HG03432 (cell line): ENCODE measurements around the gene SETD2.
"Not testable (repeated sequence)": the region's sequence is repeated elsewhere in the genome, so short reads cannot be mapped to it uniquely, and the experiment has no call there.

ENCODE experiments used
- ATAC-seq: cut with Tn5 transposase; IDR thresholded peaks from one replicate; pipeline ENCODE4 v1.9.1; 2021; ENCODE audit warnings: mild to moderate bottlenecking, moderate library complexity; ENCODE audit not compliant: unreplicated experiment

The SETD2 gene

GRCh38 chr3:47156396-47156795 is 7.5 kb downstream of the SETD2 start:
- no peak for ATAC-seq

DNA sequence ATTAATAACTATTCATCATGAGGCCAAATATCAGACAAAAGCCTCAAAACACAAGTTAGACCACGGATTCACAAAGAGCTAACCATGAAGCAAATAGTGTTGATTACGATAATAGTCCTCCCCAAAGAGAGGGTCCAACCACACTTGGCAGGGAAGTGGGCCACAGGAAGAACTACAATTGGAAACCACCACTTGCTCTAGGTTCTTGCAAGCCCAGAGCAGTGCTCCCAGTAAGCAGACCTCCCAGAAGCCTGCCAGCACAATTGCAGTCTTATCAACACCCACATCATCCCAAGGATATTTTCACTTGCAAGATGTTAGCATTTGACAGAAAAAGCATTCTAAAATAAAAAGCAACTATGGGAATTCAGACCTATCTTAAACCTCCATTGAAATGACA is 11.3 kb downstream of the SETD2 start:
- no peak for ATAC-seq

DNA sequence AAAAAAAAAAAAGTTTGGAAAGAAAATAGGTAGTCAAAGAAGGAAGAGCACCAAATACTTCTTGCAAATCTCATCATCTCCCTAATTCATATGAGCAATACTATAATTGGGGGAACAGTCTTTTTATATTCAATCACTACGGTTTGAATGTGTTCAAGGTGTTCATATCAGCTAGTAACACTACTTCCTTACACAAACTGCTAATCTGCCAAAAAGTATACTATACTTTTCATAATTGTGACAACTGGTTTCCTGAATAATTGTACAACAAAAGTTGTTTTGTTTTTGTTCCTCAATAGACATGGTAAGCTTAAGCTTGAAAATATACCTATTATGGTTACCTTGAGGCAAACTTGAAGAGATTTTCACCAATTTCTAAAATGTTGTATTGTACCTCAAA is 12.1 kb downstream of the SETD2 start:
- ATAC-seq, result no peak

GRCh38 chr3:47149339-47149933 is 14.5 kb downstream of the SETD2 start:
- no peak for ATAC-seq

- ATAC-seq, result no peak
Measured at GRCh38 chr3:47145272-47145671, 18.6 kb downstream of the SETD2 start.

GRCh38 chr3:47143068-47143467 is 20.8 kb downstream of the SETD2 start:
- ATAC-seq, result no peak

- not testable (repeated sequence) for ATAC-seq
Measured at GRCh38 chr3:47142536-47142935, 21.4 kb downstream of the SETD2 start.

GRCh38 chr3:47140973-47141461 is 22.9 kb downstream of the SETD2 start:
- peak; percentile 86 for ATAC-seq

- not testable (repeated sequence) for ATAC-seq
Measured at GRCh38 chr3:47140553-47140952, 23.4 kb downstream of the SETD2 start.

DNA sequence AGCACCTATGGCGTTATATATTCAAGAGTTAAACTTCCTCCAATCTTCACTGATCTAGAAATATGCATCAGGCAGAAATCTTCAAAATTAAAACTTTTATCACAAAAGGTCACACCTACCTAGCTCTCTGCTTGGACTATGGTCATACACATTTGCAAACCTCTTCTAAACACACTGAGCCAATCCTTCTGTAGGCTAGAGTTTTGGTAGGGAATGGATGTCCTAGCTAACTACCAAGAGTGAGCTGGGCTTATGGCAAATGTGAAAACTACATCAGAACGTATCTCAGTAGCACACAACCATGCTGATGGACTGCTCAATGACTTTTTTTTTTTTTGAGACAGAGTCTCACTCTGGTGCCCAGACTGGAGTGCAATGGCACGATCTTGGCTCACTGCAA is 29.6 kb downstream of the SETD2 start:
- ATAC-seq, result no peak

GRCh38 chr3:47133641-47134040 is 30.3 kb downstream of the SETD2 start:
- ATAC-seq, result no peak

- no peak for ATAC-seq
Measured at GRCh38 chr3:47130557-47130956, 33.4 kb downstream of the SETD2 start.

- ATAC-seq, result no peak
Measured at GRCh38 chr3:47128137-47128536, 35.8 kb downstream of the SETD2 start.

- no peak for ATAC-seq
Measured at GRCh38 chr3:47123857-47124256, 40.1 kb downstream of the SETD2 start.

GRCh38 chr3:47121409-47121808 is 42.5 kb downstream of the SETD2 start:
- no peak for ATAC-seq

GRCh38 chr3:47120138-47120537 is 43.8 kb downstream of the SETD2 start:
- ATAC-seq, result no peak

DNA sequence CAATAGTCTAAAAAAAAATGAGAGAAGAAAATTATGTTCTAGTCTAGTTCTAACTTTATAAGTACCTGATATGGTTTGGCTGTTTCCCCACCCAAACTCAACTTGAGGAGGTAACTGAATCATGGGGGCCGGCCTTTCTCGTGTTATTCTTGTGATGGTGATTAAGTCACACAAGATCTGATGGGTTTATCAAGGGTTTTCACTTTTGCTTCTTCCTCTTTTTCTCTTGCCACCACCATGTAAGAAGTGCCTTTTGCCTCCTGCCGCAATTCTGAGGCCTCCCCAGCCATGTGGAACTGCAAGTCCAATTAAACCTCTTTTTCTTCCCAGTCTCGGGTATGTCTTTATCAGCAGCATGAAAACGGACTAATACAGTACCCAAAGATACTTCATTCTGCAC is 44.5 kb downstream of the SETD2 start:
- not testable (repeated sequence) for ATAC-seq

GRCh38 chr3:47117807-47118364 is 46.0 kb downstream of the SETD2 start:
- ATAC-seq, result no peak

GRCh38 chr3:47115524-47115923 is 48.4 kb downstream of the SETD2 start:
- ATAC-seq, result not testable (repeated sequence)

- ATAC-seq, result no peak
Measured at GRCh38 chr3:47113669-47114365, 50.1 kb downstream of the SETD2 start.

- ATAC-seq, result no peak
Measured at GRCh38 chr3:47112997-47113396, 50.9 kb downstream of the SETD2 start.

DNA sequence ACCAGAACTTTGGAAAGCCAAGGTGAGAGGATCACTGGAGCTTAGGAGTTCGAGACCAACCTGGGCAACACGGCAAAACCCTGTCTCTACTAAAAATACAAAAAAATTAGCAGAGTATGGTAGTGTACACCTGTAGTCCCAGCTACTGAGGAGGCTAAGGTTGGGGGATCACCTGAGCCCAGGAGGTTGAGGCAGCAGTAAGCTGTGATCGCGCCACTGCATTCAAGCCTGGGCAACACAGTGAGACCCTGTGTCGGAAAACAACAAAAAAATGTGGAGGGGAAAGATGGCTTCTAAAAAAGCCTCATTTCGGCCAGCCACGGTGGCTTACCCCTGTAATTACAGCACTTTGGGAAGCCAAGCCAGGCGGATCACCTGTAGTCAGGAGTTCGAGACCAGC is 54.5 kb downstream of the SETD2 start:
- no peak for ATAC-seq
